Testis (tissue), 2 donors: ENCODE data around the gene CREBBP.

Experiments
- POLR2A ChIP-seq: fragments of 450-650 bp; IDR thresholded peaks from one replicate; pipeline ENCODE4 v1.6.1; 2017; ENCODE audit warnings: antibody characterized with exemption, mild to moderate bottlenecking, moderate library complexity
- TF ChIP-seq, protein P1 (sequence below), 3 experiments: fragments of 450-650 bp in 2 of 3; fragments of 200-600 bp in 1 of 3; sonication (generic) in 1 of 3; IDR thresholded peaks; one replicate each; pipeline ENCODE4 v1.5.1; 2016 to 2019; ENCODE audit warnings: antibody characterized with exemption in 3 of 3, mild to moderate bottlenecking in 2 of 3, moderate library complexity in 1 of 3

DNA sequence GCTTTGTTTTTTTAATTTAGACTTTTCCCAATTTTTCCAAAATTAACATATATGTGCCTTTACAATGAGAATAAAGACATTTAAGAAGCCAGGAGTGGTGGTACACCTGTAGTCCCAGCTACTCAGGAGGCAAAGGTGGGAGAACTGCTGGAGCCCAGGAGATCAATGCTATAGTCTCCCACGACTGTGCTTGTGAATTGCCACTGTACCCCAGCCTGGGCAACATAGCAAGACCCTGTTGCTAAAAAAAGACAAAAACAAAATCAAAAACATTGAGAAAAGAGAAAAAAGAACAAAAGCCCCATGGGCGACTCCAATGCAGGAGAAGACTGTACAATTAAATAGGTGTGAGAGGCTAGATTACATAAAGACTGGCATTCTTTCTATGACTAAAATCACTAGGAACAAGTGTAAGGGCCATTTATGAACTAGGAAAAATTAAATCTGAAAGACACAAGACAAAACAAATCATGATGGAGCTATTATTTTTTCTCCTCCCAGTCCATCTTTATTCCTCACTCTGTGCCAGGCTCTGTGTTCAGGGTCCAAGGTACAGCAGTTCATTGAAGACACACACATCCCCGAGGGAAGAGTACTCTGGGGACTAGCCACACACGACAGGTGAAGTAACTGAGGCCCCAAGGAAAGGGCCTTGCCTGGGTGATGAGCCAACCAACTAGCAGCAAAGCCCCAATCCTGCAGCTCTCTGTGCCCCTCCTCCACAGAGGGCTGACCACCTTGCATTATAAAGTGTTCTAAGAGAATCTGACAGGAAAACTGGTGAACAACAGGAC lies 79.8 kb downstream of the CREBBP start:
- no peak for TF ChIP-seq POLR2A
- TF ChIP-seq, protein P1, sequence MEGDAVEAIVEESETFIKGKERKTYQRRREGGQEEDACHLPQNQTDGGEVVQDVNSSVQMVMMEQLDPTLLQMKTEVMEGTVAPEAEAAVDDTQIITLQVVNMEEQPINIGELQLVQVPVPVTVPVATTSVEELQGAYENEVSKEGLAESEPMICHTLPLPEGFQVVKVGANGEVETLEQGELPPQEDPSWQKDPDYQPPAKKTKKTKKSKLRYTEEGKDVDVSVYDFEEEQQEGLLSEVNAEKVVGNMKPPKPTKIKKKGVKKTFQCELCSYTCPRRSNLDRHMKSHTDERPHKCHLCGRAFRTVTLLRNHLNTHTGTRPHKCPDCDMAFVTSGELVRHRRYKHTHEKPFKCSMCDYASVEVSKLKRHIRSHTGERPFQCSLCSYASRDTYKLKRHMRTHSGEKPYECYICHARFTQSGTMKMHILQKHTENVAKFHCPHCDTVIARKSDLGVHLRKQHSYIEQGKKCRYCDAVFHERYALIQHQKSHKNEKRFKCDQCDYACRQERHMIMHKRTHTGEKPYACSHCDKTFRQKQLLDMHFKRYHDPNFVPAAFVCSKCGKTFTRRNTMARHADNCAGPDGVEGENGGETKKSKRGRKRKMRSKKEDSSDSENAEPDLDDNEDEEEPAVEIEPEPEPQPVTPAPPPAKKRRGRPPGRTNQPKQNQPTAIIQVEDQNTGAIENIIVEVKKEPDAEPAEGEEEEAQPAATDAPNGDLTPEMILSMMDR (IDR thresholded peaks at IDR 0.05): no peak
